K562 (cell line): ENCODE data around the gene NADK. TPM values are rescaled to one million over a fixed set of nuclear protein-coding genes. Genes with fewer than 3 reads are reported as not detected.
A peak's percentile ranks its signal among the peaks of the same experiment; 100 is the strongest.

Experiments
- BCOR ChIP-seq: fragments of 450-650 bp; IDR thresholded peaks from 2 replicates; pipeline ENCODE4 v1.6.1; 2016
- CREM ChIP-seq: IDR thresholded peaks from 2 replicates; pipeline ENCODE4 v1.6.1; 2014; ENCODE audit warnings: antibody characterized with exemption, low read depth
- NELFE ChIP-seq: IDR thresholded peaks from 2 replicates; pipeline ENCODE4 v1.6.1; 2011; ENCODE audit warnings: mild to moderate bottlenecking; ENCODE audit not compliant: insufficient read depth, insufficient read length
- NR4A1 ChIP-seq, 2 experiments: fragments of 250-450 bp in 1 of 2; fragments of 450-650 bp in 1 of 2; sonication (Bioruptor Pico) in 1 of 2; IDR thresholded peaks; 2 replicates each; pipeline versions ENCODE4 v1.4.0 to v1.6.1; 2016 to 2020; ENCODE audit warnings: mild to moderate bottlenecking in 2 of 2, missing compliant biosample characterization in 1 of 2, missing genetic modification characterization in 1 of 2, moderate library complexity in 1 of 2
- PHB2 ChIP-seq: fragments of 450-650 bp; IDR thresholded peaks from 2 replicates; pipeline ENCODE4 v1.6.1; 2017; ENCODE audit warnings: low read depth
- RCOR1 ChIP-seq, 2 experiments: IDR thresholded peaks; 2 replicates each; pipeline ENCODE4 v1.6.1; 2012; ENCODE audit warnings: low read depth in 2 of 2, low read length in 2 of 2, borderline replicate concordance in 1 of 2, improper control_type of control experiment in 1 of 2
- SNRNP70 ChIP-seq: fragments of 200-400 bp; formaldehyde crosslinking; optimal IDR thresholded peaks from 2 replicates; pipeline ENCODE3; 2017; ENCODE audit warnings: low read depth, low read length
- ZC3H8 ChIP-seq: fragments of 450-650 bp; IDR thresholded peaks from 2 replicates; pipeline ENCODE4 v1.6.1; 2017
- ZNF717 ChIP-seq: fragments of 250-450 bp; sonication (Bioruptor Pico); IDR thresholded peaks from 2 replicates; pipeline ENCODE4 v1.5.0; 2021
- polyA plus RNA-seq, 8 experiments: library from polyadenylated mRNA; depleted of rRNA in 4 of 8; stranded (reverse) in 5 of 8; unstranded in 3 of 8; fragments of >200 nt; fragmentation: Nextera tagmentation in 2 of 8; fragmentation: Illumina TruSeq in 1 of 8; extraction: Ambion mirVana in 2 of 8; extraction: Trizol in 1 of 8; gene quantifications; 2 replicates each; pipeline versions ENCODE4 v1.2.1 to v1.2.3, GENCODE V29; 2011 to 2014; ENCODE audit warnings: inconsistent platforms in 1 of 8, missing spikeins in 1 of 8
- total RNA-seq, 7 experiments: library from RNA; depleted of rRNA in 6 of 7; stranded (reverse); fragments of >200 nt in 6 of 7; fragmentation: Illumina TruSeq in 2 of 7; extraction: Trizol in 2 of 7; gene quantifications; 2 replicates each; pipeline versions ENCODE4 v1.2.1 to v1.2.3, GENCODE V29; 2011 to 2021; ENCODE audit warnings: low replicate concordance in 1 of 7
- TF ChIP-seq, protein P1 (sequence below), 3 experiments: IDR thresholded peaks in 2 of 3; conservative IDR thresholded peaks in 1 of 3; 2 replicates each; pipeline ENCODE4 v1.5.1; 2011 to 2012; ENCODE audit warnings: low read length in 3 of 3, mild to moderate bottlenecking in 3 of 3, control low read depth in 2 of 3, improper control_type of control experiment in 1 of 3, inconsistent platforms in 1 of 3, low read depth in 1 of 3, mixed read lengths in 1 of 3, moderate library complexity in 1 of 3; ENCODE audit not compliant: insufficient read depth in 2 of 3
- TF ChIP-seq, protein P2 (sequence below): conservative IDR thresholded peaks from 2 replicates; pipeline ENCODE4 v1.6.1; 2011; ENCODE audit warnings: low read depth, mild to moderate bottlenecking, low read length; ENCODE audit not compliant: control insufficient read depth
- TF ChIP-seq, protein P3 (sequence below): fragments of 250-450 bp; sonication (Bioruptor Pico); IDR thresholded peaks from 2 replicates; pipeline ENCODE4 v1.5.0; 2022; ENCODE audit warnings: mild to moderate bottlenecking
- TF ChIP-seq, protein P4 (sequence below): fragments of 450-650 bp; IDR thresholded peaks from 2 replicates; pipeline ENCODE4 v1.6.1; 2016; ENCODE audit warnings: antibody characterized with exemption
- TF ChIP-seq, protein P5 (sequence below): fragments of 250-450 bp; sonication (Bioruptor Pico); IDR thresholded peaks from 2 replicates; pipeline ENCODE4 v1.8.0; 2022; ENCODE audit warnings: inconsistent platforms, mild to moderate bottlenecking, moderate library complexity, borderline replicate concordance
- TF ChIP-seq, protein P6 (sequence below): fragments of 200-400 bp; formaldehyde crosslinking; IDR thresholded peaks from 2 replicates; pipeline ENCODE4 v1.6.1; 2017; ENCODE audit warnings: mild to moderate bottlenecking, low read depth, low read length, moderate library complexity

The NADK gene
- total and polyA plus RNA-seq, 9 of the 15 experiments (the other 6 are each of a cell fraction or from before 2014, with no cell fraction given), result 1.5 to 135 (median 75.1) TPM

DNA sequence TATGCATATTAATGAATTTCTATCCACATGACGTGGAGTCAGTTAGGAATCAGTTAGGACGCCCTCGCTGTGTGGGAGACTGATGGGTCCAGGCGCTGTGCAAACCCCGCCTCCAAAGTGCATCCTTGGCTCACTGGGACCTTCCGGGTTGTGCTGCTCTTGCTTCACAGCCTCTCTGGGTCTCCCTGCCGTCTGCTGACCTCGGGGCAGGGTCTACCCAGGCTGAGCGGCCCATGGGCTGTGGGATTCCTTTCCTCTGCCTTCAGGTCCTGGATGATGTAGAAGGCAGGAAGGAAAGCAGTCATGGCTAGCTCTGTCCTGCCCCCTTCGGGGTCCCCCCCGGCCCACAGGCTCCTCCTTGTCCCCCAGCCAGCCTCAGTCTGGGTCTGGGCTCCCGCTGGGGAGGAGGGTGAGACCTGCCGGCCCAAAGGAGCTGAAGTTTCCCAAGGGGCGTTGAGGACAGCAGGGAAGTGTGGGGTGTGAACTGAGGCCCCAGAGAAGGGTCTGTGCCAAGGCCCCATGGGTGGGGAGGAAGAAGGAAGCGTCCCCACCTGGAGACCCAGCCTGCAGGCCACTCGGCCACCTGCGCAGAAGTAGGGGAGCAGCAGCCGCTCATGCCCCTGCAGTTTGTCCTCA, 29.5 kb downstream of the NADK start (continued):
- TF ChIP-seq, protein P1, sequence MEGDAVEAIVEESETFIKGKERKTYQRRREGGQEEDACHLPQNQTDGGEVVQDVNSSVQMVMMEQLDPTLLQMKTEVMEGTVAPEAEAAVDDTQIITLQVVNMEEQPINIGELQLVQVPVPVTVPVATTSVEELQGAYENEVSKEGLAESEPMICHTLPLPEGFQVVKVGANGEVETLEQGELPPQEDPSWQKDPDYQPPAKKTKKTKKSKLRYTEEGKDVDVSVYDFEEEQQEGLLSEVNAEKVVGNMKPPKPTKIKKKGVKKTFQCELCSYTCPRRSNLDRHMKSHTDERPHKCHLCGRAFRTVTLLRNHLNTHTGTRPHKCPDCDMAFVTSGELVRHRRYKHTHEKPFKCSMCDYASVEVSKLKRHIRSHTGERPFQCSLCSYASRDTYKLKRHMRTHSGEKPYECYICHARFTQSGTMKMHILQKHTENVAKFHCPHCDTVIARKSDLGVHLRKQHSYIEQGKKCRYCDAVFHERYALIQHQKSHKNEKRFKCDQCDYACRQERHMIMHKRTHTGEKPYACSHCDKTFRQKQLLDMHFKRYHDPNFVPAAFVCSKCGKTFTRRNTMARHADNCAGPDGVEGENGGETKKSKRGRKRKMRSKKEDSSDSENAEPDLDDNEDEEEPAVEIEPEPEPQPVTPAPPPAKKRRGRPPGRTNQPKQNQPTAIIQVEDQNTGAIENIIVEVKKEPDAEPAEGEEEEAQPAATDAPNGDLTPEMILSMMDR (IDR thresholded peaks at IDR 0.05 in 2 of 3, conservative IDR thresholded peaks at IDR 0.05 in 1 of 3; ENCODE audit: insufficient read depth in 2 of 3, low read depth in 1 of 3, low read length in 3 of 3), result no peak
- TF ChIP-seq, protein P2, sequence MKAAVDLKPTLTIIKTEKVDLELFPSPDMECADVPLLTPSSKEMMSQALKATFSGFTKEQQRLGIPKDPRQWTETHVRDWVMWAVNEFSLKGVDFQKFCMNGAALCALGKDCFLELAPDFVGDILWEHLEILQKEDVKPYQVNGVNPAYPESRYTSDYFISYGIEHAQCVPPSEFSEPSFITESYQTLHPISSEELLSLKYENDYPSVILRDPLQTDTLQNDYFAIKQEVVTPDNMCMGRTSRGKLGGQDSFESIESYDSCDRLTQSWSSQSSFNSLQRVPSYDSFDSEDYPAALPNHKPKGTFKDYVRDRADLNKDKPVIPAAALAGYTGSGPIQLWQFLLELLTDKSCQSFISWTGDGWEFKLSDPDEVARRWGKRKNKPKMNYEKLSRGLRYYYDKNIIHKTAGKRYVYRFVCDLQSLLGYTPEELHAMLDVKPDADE, result no peak
- TF ChIP-seq NR4A1 (CRISPR knock-in tag; IDR thresholded peaks at IDR 0.05) (no peak), NR4A1 (tag; IDR thresholded peaks at IDR 0.05) (no peak), RCOR1 (IDR thresholded peaks at IDR 0.05; ENCODE audit: borderline replicate concordance in 1 of 2, low read depth in 2 of 2, low read length in 2 of 2) (0 out of 4 replicates have a peak, but pooled peaks of 1 of the 2 experiments have one; percentile 29), ZNF717 (CRISPR knock-in tag) (no peak), PHB2 (no peak), CREM (no peak), BCOR (0 out of 2 replicates have a peak, but pooled peaks have one; percentile 16), SNRNP70 (no peak), ZC3H8 (no peak), NELFE (no peak)
- TF ChIP-seq, protein P3, sequence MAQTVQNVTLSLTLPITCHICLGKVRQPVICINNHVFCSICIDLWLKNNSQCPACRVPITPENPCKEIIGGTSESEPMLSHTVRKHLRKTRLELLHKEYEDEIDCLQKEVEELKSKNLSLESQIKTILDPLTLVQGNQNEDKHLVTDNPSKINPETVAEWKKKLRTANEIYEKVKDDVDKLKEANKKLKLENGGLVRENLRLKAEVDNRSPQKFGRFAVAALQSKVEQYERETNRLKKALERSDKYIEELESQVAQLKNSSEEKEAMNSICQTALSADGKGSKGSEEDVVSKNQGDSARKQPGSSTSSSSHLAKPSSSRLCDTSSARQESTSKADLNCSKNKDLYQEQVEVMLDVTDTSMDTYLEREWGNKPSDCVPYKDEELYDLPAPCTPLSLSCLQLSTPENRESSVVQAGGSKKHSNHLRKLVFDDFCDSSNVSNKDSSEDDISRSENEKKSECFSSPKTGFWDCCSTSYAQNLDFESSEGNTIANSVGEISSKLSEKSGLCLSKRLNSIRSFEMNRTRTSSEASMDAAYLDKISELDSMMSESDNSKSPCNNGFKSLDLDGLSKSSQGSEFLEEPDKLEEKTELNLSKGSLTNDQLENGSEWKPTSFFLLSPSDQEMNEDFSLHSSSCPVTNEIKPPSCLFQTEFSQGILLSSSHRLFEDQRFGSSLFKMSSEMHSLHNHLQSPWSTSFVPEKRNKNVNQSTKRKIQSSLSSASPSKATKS (CRISPR knock-in tag), result no peak
- TF ChIP-seq, protein P4, sequence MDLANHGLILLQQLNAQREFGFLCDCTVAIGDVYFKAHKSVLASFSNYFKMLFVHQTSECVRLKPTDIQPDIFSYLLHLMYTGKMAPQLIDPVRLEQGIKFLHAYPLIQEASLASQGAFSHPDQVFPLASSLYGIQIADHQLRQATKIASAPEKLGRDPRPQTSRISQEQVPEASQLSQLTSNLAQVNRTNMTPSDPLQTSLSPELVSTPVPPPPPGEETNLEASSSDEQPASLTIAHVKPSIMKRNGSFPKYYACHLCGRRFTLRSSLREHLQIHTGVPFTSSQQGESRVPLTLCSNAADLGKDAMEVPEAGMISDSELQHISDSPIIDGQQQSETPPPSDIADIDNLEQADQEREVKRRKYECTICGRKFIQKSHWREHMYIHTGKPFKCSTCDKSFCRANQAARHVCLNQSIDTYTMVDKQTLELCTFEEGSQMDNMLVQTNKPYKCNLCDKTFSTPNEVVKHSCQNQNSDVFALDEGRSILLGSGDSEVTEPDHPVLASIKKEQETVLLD, result no peak
- TF ChIP-seq, protein P5, sequence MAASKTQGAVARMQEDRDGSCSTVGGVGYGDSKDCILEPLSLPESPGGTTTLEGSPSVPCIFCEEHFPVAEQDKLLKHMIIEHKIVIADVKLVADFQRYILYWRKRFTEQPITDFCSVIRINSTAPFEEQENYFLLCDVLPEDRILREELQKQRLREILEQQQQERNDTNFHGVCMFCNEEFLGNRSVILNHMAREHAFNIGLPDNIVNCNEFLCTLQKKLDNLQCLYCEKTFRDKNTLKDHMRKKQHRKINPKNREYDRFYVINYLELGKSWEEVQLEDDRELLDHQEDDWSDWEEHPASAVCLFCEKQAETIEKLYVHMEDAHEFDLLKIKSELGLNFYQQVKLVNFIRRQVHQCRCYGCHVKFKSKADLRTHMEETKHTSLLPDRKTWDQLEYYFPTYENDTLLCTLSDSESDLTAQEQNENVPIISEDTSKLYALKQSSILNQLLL, result no peak
- TF ChIP-seq, protein P6, sequence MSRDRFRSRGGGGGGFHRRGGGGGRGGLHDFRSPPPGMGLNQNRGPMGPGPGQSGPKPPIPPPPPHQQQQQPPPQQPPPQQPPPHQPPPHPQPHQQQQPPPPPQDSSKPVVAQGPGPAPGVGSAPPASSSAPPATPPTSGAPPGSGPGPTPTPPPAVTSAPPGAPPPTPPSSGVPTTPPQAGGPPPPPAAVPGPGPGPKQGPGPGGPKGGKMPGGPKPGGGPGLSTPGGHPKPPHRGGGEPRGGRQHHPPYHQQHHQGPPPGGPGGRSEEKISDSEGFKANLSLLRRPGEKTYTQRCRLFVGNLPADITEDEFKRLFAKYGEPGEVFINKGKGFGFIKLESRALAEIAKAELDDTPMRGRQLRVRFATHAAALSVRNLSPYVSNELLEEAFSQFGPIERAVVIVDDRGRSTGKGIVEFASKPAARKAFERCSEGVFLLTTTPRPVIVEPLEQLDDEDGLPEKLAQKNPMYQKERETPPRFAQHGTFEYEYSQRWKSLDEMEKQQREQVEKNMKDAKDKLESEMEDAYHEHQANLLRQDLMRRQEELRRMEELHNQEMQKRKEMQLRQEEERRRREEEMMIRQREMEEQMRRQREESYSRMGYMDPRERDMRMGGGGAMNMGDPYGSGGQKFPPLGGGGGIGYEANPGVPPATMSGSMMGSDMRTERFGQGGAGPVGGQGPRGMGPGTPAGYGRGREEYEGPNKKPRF, result no peak
